K562 (cell line): Measurements from ENCODE around the gene SEC16A. TPM values are rescaled to one million over a fixed set of nuclear protein-coding genes. Genes with fewer than 3 reads are reported as not detected.
A peak's percentile ranks its signal among the peaks of the same experiment; 100 is the strongest.

Experiments
- ASH1L ChIP-seq: fragments of 450-650 bp; IDR thresholded peaks from 2 replicates; pipeline ENCODE4 v1.6.1; 2018; ENCODE audit warnings: borderline replicate concordance, mild to moderate bottlenecking, low read depth; ENCODE audit not compliant: partially characterized antibody
- DMBX1 ChIP-seq: fragments of 250-450 bp; sonication (Bioruptor Pico); IDR thresholded peaks from 2 replicates; pipeline ENCODE4 v1.8.0; 2022; ENCODE audit warnings: inconsistent platforms, mild to moderate bottlenecking, moderate library complexity, borderline replicate concordance
- E2F8 ChIP-seq: fragments of 450-650 bp; IDR thresholded peaks from 2 replicates; pipeline ENCODE4 v1.7.1; 2018; ENCODE audit warnings: mild to moderate bottlenecking, low read depth; ENCODE audit not compliant: partially characterized antibody
- EGR1 ChIP-seq: fragments of 450-650 bp; conservative IDR thresholded peaks from 2 replicates; pipeline ENCODE4 v1.6.1; 2017; ENCODE audit warnings: mild to moderate bottlenecking
- ELF4 ChIP-seq: fragments of 450-650 bp; formaldehyde crosslinking; IDR thresholded peaks from 2 replicates; pipeline ENCODE4 v1.4.0; 2022; ENCODE audit warnings: missing genetic modification characterization
- ETV6 ChIP-seq, 3 experiments: fragments of 150-350 bp in 1 of 3; sonication (generic) in 1 of 3; formaldehyde crosslinking in 1 of 3; IDR thresholded peaks; 2 replicates each; pipeline versions ENCODE4 v1.6.1 to v1.8.0; 2014 to 2022; ENCODE audit warnings: borderline replicate concordance in 2 of 3, low read depth in 2 of 3, antibody characterized with exemption in 1 of 3, low read length in 1 of 3, mild to moderate bottlenecking in 1 of 3, missing genetic modification reagents in 1 of 3
- GABPB2 ChIP-seq: fragments of 250-450 bp; sonication (Bioruptor Pico); conservative IDR thresholded peaks from 2 replicates; pipeline ENCODE4 v1.5.1; 2021; ENCODE audit warnings: mild to moderate bottlenecking
- HNRNPL ChIP-seq: fragments of 200-400 bp; formaldehyde crosslinking; IDR thresholded peaks from 2 replicates; pipeline ENCODE4 v1.6.1; 2017; ENCODE audit warnings: low read depth, mild to moderate bottlenecking, low read length
- KAT8 ChIP-seq: fragments of 450-650 bp; IDR thresholded peaks from 2 replicates; pipeline ENCODE4 v1.6.1; 2016; ENCODE audit warnings: low read depth, mild to moderate bottlenecking
- MEF2D ChIP-seq: conservative IDR thresholded peaks from 2 replicates; pipeline ENCODE4 v1.6.1; 2016; ENCODE audit warnings: low read depth, missing genetic modification characterization, missing compliant biosample characterization
- POLR2B ChIP-seq: fragments of 450-650 bp; IDR thresholded peaks from 2 replicates; pipeline ENCODE4 v1.6.1; 2018; ENCODE audit warnings: low read depth; ENCODE audit not compliant: partially characterized antibody
- RB1 ChIP-seq: fragments of 450-650 bp; IDR thresholded peaks from 2 replicates; pipeline ENCODE4 v1.6.1; 2017; ENCODE audit warnings: low read depth, mild to moderate bottlenecking
- RFX1 ChIP-seq: fragments of 450-650 bp; IDR thresholded peaks from 2 replicates; pipeline ENCODE4 v1.6.1; 2016; ENCODE audit warnings: mild to moderate bottlenecking, moderate library complexity
- RNF2 ChIP-seq: sonication (generic); IDR thresholded peaks from 2 replicates; pipeline ENCODE4 v1.6.1; 2016
- SIN3B ChIP-seq: fragments of 450-650 bp; IDR thresholded peaks from 2 replicates; pipeline ENCODE4 v1.6.1; 2017; ENCODE audit warnings: low read depth, mild to moderate bottlenecking, moderate library complexity
- TFAP4 ChIP-seq: sonication (generic); formaldehyde crosslinking; IDR thresholded peaks from 2 replicates; pipeline ENCODE4 v1.8.0; 2022; ENCODE audit warnings: missing genetic modification reagents, mild to moderate bottlenecking, moderate library complexity, borderline replicate concordance
- ZC3H8 ChIP-seq: fragments of 450-650 bp; IDR thresholded peaks from 2 replicates; pipeline ENCODE4 v1.6.1; 2017
- ZFP91 ChIP-seq: sonication (generic); formaldehyde crosslinking; IDR thresholded peaks from 2 replicates; pipeline ENCODE4 v1.8.0; 2022; ENCODE audit warnings: mild to moderate bottlenecking, missing genetic modification reagents
- ZKSCAN1 ChIP-seq: fragments of 150-350 bp; IDR thresholded peaks from 2 replicates; pipeline ENCODE4 v1.6.1; 2016; ENCODE audit warnings: low read depth, low read length
- ZNF583 ChIP-seq: fragments of 250-450 bp; sonication (Bioruptor Pico); IDR thresholded peaks from 2 replicates; pipeline ENCODE4 v1.4.0; 2020
- ZNF764 ChIP-seq: fragments of 250-450 bp; sonication (Bioruptor Pico); IDR thresholded peaks from 2 replicates; pipeline ENCODE4 v1.4.0; 2020; ENCODE audit warnings: low read depth, mild to moderate bottlenecking, moderate library complexity
- polyA plus RNA-seq, 8 experiments: library from polyadenylated mRNA; depleted of rRNA in 4 of 8; stranded (reverse) in 5 of 8; unstranded in 3 of 8; fragments of >200 nt; fragmentation: Nextera tagmentation in 2 of 8; fragmentation: Illumina TruSeq in 1 of 8; extraction: Ambion mirVana in 2 of 8; extraction: Trizol in 1 of 8; gene quantifications; 2 replicates each; pipeline versions ENCODE4 v1.2.1 to v1.2.3, GENCODE V29; 2011 to 2014; ENCODE audit warnings: inconsistent platforms in 1 of 8, missing spikeins in 1 of 8
- total RNA-seq, 7 experiments: library from RNA; depleted of rRNA in 6 of 7; stranded (reverse); fragments of >200 nt in 6 of 7; fragmentation: Illumina TruSeq in 2 of 7; extraction: Trizol in 2 of 7; gene quantifications; 2 replicates each; pipeline versions ENCODE4 v1.2.1 to v1.2.3, GENCODE V29; 2011 to 2021; ENCODE audit warnings: low replicate concordance in 1 of 7

The SEC16A gene
- total and polyA plus RNA-seq, 9 of the 15 experiments (the other 6 are each of a cell fraction or from before 2014, with no cell fraction given): 8.3 to 62.8 (median 14.0) TPM

GRCh38 chr9:136410500-136411287 is 72.1 kb downstream of the SEC16A start, which contains the start of the genes ENTR1 and PMPCA (continued):
- peak; percentile 43 for TF ChIP-seq E2F8
- TF ChIP-seq KAT8: no peak
- TF ChIP-seq SIN3B: peak; percentile 99
- peak; percentile 54; the same call in 1 of the 2 replicates for TF ChIP-seq RNF2
- peak; percentile 97 for TF ChIP-seq EGR1
- no peak for TF ChIP-seq RB1
- TF ChIP-seq POLR2B: peak; percentile 93
- TF ChIP-seq ASH1L: no peak
- TF ChIP-seq DMBX1 (CRISPR knock-in tag): no peak
- TF ChIP-seq MEF2D (tag): no peak
- peak; percentile 20 for TF ChIP-seq TFAP4 (CRISPR knock-in tag)
- TF ChIP-seq ZNF764 (CRISPR knock-in tag): no peak
- no peak for TF ChIP-seq HNRNPL
- no peak for TF ChIP-seq ZKSCAN1
- TF ChIP-seq GABPB2 (CRISPR knock-in tag): no peak
- no peak for TF ChIP-seq ZNF583 (CRISPR knock-in tag)
- TF ChIP-seq RFX1: no peak
- no peak; a peak in 1 of 4 replicates for TF ChIP-seq ETV6 (IDR thresholded peaks at IDR 0.05; ENCODE audit: borderline replicate concordance in 1 of 2, low read depth in 2 of 2, low read length in 1 of 2)
- 0 out of 2 replicates have a peak, but pooled peaks have one; percentile 55 for TF ChIP-seq ETV6 (CRISPR knock-in tag; IDR thresholded peaks at IDR 0.05; ENCODE audit: borderline replicate concordance)
- TF ChIP-seq ZFP91 (CRISPR knock-in tag): no peak
- TF ChIP-seq ZC3H8: no peak
- TF ChIP-seq ELF4 (CRISPR knock-in tag): peak; percentile 71; the same call in 1 of the 2 replicates
